ENCODE data around the gene CNOT6L.

- TF ChIP-seq CTCF (IDR thresholded peaks at IDR 0.05; ENCODE audit: low read depth, low read length, missing input control) (no peak), GABPA (IDR thresholded peaks at IDR 0.05 in 1 of 2, conservative IDR thresholded peaks at IDR 0.05 in 1 of 2) (no peak), FOXA1 (IDR thresholded peaks at IDR 0.05) (no peak), JUND (IDR thresholded peaks at IDR 0.05) (no peak), TAF1 (conservative IDR thresholded peaks at IDR 0.05) (no peak), NR2F2 (IDR thresholded peaks at IDR 0.05) (no peak), RAD21 (IDR thresholded peaks at IDR 0.05) (no peak), HNF4A (conservative IDR thresholded peaks at IDR 0.05) (no peak), YY1 (IDR thresholded peaks at IDR 0.05) (no peak), REST (IDR thresholded peaks at IDR 0.05) (no peak)
These were observed 30.2 kb downstream of the CNOT6L start for GRCh38 chr4:77788990-77789389.

All from liver (tissue), 3 donors.